Measurements from ENCODE around the gene DLGAP1.

- TF ChIP-seq EZH2 (IDR thresholded peaks at IDR 0.05; ENCODE audit: borderline replicate concordance) (no peak), CTCF (IDR thresholded peaks at IDR 0.05; ENCODE audit: poor library complexity) (no peak)
These were observed 198.2 kb downstream of the DLGAP1 start for GRCh38 chr18:4256766-4257417.
